GM21381 (cell line): ENCODE data around the gene AATK.

Source experiments
- ATAC-seq: cut with Tn5 transposase; IDR thresholded peaks from one replicate; pipeline ENCODE4 v1.9.1; 2021; ENCODE audit warnings: mild to moderate bottlenecking, moderate library complexity; ENCODE audit not compliant: unreplicated experiment

AATK gene

DNA sequence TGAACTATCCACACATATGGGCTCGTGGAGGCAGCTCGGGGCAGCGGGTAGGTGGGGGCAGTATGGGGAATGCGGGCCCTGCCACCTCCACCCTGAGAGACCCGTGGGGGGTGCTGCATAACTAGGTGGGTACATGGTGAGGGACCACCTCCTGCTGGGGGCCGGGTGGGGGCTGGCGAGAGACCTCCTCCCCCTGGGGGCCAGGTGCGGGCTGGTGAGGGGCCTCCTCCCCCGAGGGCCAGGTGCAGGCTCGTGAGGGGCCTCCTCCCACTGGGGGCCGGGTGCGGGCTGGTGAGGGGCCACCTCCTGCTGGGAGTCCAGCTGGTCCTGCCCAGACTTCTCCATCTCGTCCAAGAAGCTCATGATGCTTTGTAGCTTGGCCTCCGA lies 31.4 kb upstream of the AATK start:
- no peak for ATAC-seq

DNA sequence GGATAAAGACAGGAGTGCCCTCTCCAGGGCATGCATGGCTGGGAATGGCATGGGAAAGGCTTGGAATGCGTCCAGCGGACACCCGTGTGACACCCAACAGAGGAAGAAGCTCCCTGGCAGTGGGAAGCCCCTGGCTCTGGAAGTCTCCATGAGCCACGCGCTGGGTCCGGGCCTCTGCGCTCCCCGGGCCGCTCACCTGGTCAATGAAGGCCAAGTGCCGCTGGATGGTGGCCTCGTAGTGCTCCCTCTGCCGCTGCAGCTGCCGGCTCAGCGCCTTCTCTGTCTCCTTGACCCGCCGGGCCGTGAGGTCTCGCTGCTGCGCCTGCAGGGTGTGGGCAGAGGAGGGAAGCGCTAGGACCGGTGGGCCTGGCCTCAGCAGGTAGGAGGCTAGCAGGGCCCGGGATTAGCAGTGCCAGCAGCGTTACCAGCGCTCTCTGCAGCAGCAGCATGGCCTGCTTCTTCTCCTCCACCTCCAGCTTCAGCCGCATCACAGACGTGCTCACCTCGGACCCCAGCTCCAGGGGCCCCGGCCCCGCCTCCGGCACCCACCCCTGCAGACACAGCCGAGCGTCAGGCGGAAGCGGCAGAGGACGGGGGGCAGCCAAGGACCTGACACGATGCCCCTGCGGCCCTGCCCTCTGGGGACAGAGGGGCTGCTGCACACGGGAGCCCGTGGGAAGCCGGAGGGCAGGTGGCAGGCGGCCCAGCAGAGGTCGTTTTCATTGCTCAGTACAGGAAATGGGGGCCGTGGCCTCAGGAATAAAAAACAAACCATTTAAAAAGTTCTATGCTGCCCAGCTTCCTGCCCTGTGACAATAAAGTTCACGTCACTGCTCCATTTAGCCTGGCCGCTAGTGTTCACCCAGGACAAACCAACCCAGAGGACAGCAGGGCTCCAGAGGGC lies 30.7 kb upstream of the AATK start:
- no peak for ATAC-seq

DNA sequence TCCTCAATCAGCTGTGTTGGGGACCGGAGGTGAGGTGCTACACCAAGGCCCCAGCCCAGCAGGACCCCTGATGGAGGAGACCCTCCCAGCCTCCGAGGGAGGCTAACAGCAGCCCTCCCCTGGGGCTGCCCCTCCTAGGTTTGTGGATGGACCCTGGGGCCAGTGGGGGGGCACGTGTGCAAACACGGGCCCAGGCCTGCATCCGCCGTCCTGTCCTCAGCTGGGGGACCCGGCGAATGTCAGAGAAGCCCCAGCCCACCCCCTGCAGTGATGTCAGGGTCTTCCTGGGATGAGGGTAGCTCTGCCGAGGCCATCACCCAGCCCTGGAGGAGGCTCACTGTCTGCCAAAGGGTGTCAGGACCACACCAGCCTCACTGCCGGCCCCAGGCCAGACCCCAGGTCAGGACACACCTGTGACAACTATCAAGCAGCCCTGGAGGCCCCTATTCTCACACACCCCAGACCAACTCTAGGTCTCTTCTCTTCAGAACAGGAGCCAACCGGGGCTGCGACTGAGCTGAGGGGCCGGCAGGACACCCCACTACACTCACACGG lies 30.0 kb upstream of the AATK start:
- no peak for ATAC-seq

DNA sequence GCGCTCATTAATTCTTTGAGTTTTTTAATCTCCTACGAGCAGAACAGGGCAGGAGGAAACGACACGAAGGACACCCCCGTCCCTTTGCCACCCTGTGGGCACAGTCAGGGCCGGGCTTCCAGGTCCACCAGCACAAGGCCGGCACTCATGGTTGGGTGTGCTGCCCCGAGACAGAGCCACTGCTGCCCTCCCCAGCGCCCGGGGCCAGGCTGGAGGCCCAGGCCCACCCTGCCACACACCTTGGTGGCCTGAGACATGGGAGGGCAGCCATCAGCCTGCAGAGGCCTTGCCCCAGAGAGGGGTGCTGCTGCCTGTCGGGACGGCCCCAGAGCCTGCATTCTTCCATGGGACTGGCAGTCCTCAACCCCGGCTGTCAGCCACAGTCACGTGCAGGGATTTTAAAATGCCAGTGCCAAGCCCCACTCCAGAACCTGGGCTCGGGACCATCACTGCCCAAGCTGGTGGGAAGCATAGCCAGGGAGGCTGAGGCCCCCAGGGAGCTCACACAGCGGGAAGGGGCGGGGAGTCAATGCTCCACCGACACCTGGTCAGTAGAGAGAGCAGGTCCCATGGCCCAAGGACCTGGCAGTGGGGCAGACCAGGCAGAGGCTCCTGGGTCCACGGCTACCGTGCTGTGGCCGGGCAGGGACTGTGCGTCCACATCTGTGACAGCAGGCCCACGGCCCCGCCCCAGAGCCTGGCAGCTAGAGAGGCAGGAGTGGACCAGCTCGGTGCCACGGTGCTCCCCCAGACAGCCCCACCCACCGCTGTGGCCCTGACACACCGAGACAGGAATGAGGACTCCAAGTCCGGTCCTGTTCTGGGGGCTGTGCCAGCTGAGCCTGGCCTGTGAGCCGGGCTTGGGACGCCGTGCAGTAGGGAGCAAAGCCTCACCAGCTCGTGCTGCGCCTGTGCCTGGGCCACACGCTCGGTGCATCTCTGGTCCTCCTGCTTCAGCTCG lies 29.2 kb upstream of the AATK start:
- ATAC-seq, result no peak

DNA sequence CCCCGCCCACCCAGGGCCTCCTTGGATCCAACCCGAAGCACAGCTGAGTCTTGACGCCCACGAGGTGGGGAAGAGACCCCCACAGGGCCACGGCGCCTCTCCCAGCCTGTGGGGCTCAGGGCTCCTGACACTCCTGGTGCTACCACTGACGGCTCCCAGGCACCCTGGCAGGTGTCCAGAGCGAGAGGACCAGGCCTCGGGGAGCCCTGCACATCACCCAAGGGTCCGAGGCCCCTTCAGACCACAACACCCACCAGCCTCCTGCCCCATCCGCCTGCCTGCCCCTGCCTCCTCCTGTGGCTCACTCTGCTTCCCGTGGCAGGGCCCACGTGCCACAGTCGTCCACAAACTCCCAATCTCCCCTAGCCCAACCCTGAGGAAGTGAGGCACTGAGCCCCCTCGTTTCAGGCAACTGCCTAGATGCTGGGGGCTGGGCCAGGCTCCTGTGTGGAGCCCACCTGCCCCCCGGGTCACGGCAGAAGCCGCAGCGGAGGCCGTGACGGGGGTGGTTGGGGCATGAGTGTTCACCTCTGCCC lies 28.3 kb upstream of the AATK start:
- no peak for ATAC-seq

DNA sequence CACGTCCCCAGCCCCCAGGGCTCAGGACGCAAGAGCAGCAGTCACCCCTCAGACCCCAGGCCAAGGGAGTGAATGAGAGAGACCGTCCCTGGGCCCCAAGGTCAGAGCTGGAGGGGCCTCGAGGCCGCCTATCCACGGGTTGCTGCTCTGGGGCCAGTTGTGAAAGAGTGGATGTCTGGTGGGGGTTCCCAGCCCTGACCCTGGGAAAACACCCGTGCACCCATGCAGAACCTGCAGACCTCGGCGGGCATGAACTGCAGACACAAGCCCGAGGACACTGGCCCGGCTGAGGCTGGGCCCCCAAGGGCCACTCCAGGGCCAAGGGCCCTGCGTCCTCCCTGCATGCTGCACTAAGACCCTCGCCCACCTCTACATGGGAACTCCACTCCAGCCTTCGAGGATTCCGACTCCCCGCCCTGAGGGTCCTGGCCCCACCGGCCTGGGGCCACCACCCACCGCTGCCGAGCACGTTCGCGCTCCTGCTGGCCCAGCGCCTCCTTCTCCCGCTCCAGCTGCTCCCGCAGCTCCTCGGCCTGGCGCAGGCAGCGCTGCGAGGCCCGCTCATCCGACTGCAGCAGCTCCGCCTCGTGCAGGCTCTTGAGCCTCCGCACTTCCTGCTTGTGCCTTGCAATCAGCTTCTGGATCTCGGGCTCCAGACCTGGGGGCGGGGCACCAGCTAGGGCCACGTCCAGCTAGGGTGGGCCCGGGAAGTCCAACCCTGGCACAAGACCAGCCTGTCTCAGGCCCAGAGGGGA lies 27.6 kb upstream of the AATK start:
- no peak for ATAC-seq

DNA sequence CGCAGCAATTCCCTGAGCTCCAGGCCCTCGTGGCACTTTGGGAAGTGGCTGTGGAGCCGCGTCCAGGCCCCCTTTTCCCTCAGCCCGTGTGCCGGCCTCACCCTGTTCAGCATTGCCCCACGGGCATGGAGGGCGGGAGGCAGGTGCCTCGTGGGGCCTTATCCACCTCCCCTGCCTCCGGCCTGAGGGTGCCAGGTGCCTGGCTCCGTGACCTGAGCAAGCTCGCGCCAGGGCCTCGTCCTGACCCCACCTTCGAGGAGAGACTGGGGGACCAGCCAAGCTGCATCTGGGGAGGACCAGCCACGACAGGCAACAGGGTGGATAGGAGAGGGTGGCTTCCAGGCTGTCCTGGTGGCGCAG lies 27.0 kb upstream of the AATK start:
- no peak for ATAC-seq

DNA sequence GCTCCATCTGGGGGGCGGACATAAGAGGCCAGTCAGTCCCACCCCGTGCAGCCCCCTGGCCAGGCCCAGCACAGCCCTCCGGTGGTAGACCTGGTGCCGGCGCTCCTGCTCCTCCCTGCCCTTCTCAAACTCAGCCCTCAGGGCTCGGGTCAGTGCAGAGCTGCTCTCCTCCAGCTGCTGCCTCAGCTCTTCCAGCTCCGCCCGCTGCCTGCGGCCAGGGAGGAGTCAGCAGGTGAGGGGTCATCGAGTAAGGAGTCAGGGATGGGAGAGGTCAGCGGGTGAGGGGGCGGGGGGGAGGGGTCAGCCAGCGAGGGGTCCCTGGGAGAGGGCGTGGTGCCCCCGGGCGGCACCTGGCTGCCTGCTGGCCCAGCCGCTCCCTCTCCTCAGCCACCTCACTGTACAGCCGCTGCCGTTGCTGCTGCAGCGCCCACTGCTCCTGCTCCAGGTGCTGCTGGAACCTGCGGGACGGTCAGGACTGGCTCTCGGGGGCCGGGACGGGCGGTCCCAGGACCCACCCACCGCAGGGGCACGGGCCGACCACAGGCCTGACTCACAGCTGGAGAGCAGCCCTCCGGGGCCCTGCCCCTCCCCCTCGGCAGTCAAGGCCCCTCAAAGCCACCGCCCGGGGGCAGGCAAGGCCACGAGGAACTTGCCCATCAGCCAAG lies 26.5 kb upstream of the AATK start:
- no peak for ATAC-seq

DNA sequence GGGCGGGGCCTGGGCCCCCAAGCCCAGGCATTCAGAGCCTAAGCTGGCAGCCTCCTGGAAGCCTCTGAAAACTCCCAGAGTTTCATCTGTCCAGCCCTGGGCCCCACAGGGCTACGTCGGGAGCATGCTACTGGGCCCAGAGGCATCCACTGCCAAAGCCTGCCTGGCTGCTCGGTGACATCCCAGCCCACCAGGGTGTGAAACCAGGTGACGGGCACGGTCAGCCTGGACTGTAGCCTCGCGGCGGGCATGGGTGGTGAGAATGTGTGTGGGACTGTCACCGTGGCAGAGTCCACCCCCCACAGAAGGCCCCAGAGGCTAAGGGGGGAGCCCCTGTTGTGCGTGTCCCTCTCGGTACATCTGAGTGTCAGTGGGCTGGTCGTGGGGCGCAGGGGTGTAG lies 25.6 kb upstream of the AATK start:
- ATAC-seq, result no peak

DNA sequence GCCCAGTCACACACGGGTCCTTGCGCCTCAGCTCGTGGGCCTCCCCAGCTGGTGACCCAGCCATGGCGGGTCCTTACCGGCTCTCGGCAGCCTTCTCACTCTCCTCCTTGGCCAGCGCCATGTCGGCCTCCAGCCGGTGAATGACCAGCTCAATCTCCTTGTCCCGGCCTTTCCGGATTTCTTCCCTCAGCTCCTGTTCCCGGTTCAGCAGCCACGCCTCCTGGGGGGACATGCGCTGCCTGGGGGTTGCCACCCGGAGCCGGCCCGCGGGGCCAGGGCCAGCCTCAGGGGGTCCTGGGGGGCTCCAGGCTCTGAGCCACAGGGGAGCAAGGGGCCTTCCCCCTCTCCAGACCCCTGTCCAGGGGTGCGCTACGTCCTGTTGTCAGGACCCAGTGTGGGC lies 25.1 kb upstream of the AATK start:
- ATAC-seq, result no peak

DNA sequence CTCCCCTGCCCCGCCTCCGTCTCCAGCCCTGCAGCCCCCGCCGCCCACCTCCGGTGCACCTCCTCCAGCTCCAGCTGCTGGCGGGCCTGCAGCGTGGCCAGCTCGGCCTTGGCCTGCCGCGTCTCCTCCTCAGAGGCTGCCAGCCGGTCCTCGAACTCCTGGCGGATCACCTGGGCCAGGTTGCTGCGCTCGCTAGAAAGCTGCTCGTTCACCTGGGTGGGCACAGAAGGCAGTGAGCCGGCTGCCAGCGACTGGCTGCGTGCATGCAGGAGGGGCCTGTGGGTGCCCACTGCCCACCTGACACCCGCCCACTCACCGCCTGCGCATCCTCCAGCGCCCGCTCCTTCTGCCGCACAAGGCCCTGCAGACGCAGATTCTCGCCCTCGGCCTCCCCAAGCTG lies 24.6 kb upstream of the AATK start:
- ATAC-seq, result no peak

DNA sequence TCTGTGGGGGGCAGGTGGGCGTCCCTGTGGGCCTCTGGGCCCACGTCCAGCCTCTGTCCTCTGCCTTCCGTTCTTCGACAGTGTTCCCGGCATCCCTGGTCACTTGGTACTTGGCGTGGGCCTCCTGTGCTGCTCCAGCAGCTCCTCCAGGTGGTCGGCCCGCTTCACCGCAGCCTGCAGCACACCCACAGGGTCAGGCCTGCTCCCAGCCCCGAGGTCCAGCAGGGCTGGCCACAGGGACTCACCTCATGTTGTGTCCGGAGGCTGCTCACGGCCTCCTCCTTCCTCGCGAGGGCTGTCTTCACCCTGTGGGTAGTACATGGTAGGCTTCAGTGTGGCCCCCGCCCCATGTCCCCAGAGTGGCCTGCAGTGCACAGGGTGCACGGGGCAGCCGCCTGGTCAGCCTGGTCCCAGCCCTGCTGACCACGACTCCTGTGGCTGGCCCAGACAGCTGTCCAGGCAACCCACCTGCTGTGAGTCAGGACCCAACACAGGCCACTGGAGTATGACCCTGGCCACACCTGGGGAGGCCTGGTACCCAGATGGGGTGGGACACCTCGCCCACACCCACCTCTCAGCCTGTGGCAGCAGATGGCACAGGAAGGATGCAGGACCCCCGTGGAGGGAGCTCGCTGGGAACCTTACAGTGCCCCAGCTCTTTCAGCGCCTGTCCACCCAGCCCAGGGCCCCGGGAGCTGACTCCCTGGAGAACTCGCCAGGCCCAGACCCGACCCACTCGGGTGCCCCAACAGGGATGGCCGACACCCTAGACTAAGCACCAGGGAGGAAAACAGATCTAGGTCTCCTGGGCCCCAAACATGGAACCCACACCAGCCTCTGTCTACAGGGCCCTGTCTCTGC lies 23.9 kb upstream of the AATK start:
- ATAC-seq, result no peak

DNA sequence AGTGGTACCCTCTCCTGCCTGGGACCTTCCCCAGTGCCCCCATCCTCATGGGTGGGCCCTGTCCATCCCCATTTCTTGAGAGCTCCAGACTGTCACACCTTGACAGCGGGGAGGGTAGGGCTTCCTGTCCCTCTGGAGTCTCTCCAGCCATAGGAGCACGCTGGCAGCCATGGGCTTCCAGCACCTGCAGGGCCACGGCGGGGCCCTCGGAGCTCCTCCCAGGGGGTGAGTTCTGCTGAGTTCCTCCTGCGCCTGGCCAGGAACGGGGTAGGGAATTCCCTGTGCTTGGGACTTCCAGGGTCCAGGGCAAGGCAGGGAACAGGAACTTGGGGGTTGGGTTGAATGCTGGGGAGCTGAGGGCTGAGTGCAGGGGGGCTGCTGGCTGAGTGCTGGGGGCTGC lies 23.0 kb upstream of the AATK start:
- ATAC-seq, result no peak

DNA sequence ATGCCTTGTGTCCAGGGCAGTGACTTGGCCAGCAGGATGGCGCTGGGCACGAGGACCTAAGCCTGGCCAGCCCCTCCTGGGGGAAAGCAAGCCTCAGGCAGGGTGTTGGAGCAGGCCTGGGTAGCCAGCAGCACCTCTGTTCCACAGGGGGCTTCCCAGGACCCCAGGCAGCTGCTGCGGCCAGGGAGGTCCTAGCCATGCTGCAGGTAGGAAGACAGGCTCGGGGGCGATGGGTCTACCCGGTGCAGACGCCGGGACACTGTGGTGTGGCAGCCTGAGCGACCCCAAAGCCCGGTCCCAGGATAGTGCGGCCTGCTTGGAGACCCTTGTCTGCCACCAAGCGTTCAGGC lies 22.4 kb upstream of the AATK start:
- ATAC-seq, result no peak

DNA sequence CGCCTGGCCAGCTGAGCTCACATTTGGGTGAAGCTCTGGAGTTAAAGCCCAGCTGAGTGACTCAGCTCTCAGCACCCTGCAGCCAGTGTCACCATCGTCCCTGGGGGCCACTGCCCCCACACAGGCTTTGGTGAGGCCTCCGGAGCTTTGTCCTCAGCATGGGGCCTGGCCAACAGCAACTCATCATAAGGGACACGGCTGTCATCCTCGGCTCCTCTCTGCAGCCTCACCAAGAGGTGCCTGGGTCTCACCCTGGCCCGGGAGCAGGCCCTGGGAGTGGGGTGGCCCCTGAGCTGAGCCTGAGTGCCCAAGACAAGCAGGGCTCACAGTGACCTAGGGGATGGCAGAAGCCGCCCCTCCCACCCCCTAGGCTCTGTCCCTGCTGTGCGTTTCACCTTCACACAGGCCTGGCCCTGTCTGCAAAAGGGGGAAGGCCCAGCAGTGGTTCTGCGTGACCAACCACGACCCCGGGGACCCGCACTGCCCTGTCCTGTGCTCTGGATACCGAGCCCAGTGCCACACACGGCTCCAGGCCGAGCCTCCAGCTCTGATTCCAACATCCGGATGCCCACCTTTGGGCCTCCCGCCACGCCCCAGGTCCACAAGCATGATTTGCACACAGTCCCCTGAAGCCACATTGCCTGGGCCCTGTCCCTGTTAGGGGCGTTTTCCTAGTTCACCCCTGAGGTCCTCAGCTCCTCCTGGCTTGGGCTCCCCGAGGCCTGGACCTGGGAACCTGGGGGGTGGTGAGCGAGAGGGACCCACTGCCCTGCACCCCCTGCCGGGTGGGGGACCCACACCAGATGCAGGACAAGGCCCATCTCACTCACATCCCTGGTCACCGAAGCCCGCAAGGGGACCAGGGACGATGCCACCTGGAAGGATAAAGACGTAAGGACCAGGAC lies 21.8 kb upstream of the AATK start:
- no peak for ATAC-seq

DNA sequence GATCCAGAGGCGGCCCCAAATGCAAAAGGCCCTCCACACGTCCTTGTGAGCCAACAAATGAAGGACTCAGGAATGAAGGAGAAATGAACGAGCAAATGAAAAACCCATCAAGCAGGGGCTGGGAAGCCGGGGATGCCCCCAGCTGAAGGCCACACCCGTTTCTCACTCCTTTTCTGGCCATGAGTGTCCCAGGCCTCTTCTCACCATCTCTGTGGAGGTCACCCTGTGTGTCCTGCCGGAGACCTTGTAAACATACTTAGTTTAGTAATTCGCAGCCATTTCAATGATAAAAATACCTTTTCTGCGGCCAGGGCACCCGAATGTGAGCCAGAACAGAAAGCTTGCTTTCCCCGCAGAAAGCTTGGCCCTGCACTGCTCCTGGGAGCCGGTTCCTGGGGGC lies 21.1 kb upstream of the AATK start:
- no peak for ATAC-seq

DNA sequence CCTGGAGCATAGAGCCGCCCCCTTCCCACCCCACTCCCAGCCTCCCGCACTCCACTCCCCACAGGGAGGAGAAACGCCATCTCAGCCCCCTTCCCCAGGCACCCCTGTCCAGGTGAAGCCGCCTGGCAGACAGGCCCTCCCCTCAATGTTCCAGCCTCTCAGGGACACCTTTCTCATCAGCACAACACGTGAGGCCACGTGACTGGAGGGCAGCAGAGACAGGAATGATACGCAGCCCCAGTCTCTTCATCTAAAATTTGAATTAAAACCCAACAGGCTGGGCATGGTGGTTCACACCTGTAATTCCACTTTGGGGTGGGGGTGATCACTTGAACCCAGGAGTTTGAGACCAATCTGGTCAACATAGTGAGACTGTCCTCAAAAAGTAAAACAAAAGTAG lies 20.2 kb upstream of the AATK start:
- no peak for ATAC-seq

DNA sequence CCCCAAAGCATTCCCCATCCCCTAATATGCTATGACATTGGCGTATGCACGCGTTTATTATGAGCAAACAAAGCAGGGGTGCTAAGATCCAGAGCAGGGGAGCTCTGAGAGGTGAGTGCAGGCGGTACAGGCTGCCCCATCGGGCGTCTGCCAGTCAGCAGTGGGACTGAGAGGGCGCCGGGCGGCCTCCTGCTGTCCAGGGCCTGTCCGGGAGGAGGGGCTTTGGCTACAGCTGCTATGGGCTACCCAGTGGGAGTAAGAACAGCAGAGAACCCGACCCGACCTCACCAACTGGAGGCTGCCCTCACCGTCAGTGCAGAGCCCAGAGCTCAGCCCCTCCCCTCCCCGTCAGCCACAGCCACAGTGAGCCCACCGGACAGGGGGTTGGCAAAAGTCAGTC lies 18.5 kb upstream of the AATK start:
- no peak for ATAC-seq
